HEK293 (cell line): ENCODE results near the gene RNF223.

Experiments
- CTCF ChIA-PET: fragments of 350-600 bp; formaldehyde crosslinking; extraction: SDS; loops from one replicate; lab custom pipeline; 2021; ENCODE audit warnings: antibody characterized with exemption; lab: Yijun Ruan, JAX
- POLR2A ChIA-PET: fragments of 300-600 bp; formaldehyde crosslinking; extraction: SDS; loops from one replicate; lab custom pipeline; 2020; ENCODE audit warnings: antibody characterized with exemption, inconsistent platforms; lab: Yijun Ruan, JAX
- H3K27ac ChIP-seq: fragments of 200-500 bp; sonication (Bioruptor generic); 2 replicates; pipeline ENCODE4 v1.5.1; 2014; ENCODE audit warnings: low read depth, low read length, control low read depth, inconsistent platforms; ENCODE audit errors: extremely low read depth
- H3K36me3 ChIP-seq, 2 experiments: fragments of 200-500 bp in 1 of 2; sonication (Bioruptor generic) in 1 of 2; 1 replicate in 1 of 2; 2 replicates in 1 of 2; pipeline ENCODE4 v1.5.1; 2014 to 2017; ENCODE audit warnings: inconsistent platforms in 2 of 2, low read length in 2 of 2; ENCODE audit not compliant: control insufficient read depth in 2 of 2, insufficient read depth in 1 of 2
- H3K4me1 ChIP-seq: fragments of 200-500 bp; sonication (Bioruptor generic); 2 replicates; pipeline ENCODE4 v1.5.1; 2014; ENCODE audit warnings: mild to moderate bottlenecking, low read length, inconsistent platforms; ENCODE audit not compliant: control insufficient read depth, insufficient read depth
- H3K4me3 ChIP-seq: 2 replicates; pipeline ENCODE4 v1.5.1; 2011; ENCODE audit warnings: low read depth, mild to moderate bottlenecking, control low read depth, low read length, moderate library complexity
- H3K9me3 ChIP-seq: fragments of 200-500 bp; sonication (Bioruptor generic); 2 replicates; pipeline ENCODE4 v1.5.1; 2014; ENCODE audit warnings: low read depth, low read length, inconsistent platforms; ENCODE audit not compliant: control insufficient read depth, insufficient read depth
- KLF10 ChIP-seq: fragments of 450-650 bp; IDR thresholded peaks from 2 replicates; pipeline ENCODE4 v1.5.1; 2018; ENCODE audit warnings: missing biosample characterization, mild to moderate bottlenecking, missing genetic modification characterization
- KLF16 ChIP-seq: fragments of 450-650 bp; formaldehyde crosslinking; IDR thresholded peaks from 2 replicates; pipeline ENCODE4 v1.5.1; 2017; ENCODE audit warnings: missing biosample characterization, missing genetic modification characterization
- KLF7 ChIP-seq: fragments of 450-650 bp; formaldehyde crosslinking; IDR thresholded peaks from 2 replicates; pipeline ENCODE4 v1.5.1; 2016; ENCODE audit warnings: missing biosample characterization, missing genetic modification characterization, borderline replicate concordance
- MYNN ChIP-seq: fragments of 450-650 bp; formaldehyde crosslinking; IDR thresholded peaks from 2 replicates; pipeline ENCODE4 v1.5.1; 2016; ENCODE audit warnings: missing biosample characterization, missing genetic modification characterization, borderline replicate concordance
- MZF1 ChIP-seq: fragments of 450-650 bp; formaldehyde crosslinking; IDR thresholded peaks from 2 replicates; pipeline ENCODE4 v1.5.1; 2017; ENCODE audit warnings: missing biosample characterization, missing genetic modification characterization, borderline replicate concordance
- PRDM2 ChIP-seq: fragments of 450-650 bp; formaldehyde crosslinking; IDR thresholded peaks from 2 replicates; pipeline ENCODE4 v1.5.1; 2016; ENCODE audit warnings: missing biosample characterization, missing genetic modification characterization, borderline replicate concordance
- SCRT1 ChIP-seq: fragments of 450-650 bp; formaldehyde crosslinking; IDR thresholded peaks from 2 replicates; pipeline ENCODE4 v1.5.1; 2016; ENCODE audit warnings: missing biosample characterization, missing genetic modification characterization, borderline replicate concordance
- SCRT2 ChIP-seq: fragments of 450-650 bp; formaldehyde crosslinking; IDR thresholded peaks from 2 replicates; pipeline ENCODE4 v1.5.1; 2016; ENCODE audit warnings: missing biosample characterization, missing genetic modification characterization
- SP7 ChIP-seq: fragments of 450-650 bp; formaldehyde crosslinking; IDR thresholded peaks from 2 replicates; pipeline ENCODE4 v1.5.1; 2016; ENCODE audit warnings: missing biosample characterization, missing genetic modification characterization
- ZBTB21 ChIP-seq: fragments of 450-650 bp; formaldehyde crosslinking; IDR thresholded peaks from 2 replicates; pipeline ENCODE4 v1.5.1; 2017; ENCODE audit warnings: missing biosample characterization, missing genetic modification characterization
- ZBTB26 ChIP-seq: fragments of 450-650 bp; formaldehyde crosslinking; optimal IDR thresholded peaks from 2 replicates; pipeline ENCODE3; 2016; ENCODE audit warnings: missing biosample characterization, mild to moderate bottlenecking, missing genetic modification characterization
- ZBTB7A ChIP-seq: fragments of 450-650 bp; formaldehyde crosslinking; IDR thresholded peaks from 2 replicates; pipeline ENCODE4 v1.5.1; 2016; ENCODE audit warnings: low read depth, missing biosample characterization, missing genetic modification characterization
- ZBTB8A ChIP-seq: fragments of 450-650 bp; formaldehyde crosslinking; IDR thresholded peaks from 2 replicates; pipeline ENCODE4 v1.5.1; 2016; ENCODE audit warnings: missing biosample characterization, missing genetic modification characterization
- ZEB2 ChIP-seq: fragments of 450-650 bp; formaldehyde crosslinking; IDR thresholded peaks from 2 replicates; pipeline ENCODE4 v1.5.1; 2016; ENCODE audit warnings: missing biosample characterization, missing genetic modification characterization
- ZFP3 ChIP-seq: fragments of 450-650 bp; formaldehyde crosslinking; IDR thresholded peaks from 2 replicates; pipeline ENCODE4 v1.5.1; 2016; ENCODE audit warnings: low read depth, missing biosample characterization, missing genetic modification characterization
- ZNF146 ChIP-seq: fragments of 450-650 bp; formaldehyde crosslinking; IDR thresholded peaks from 2 replicates; pipeline ENCODE4 v1.5.1; 2016; ENCODE audit warnings: missing biosample characterization, missing genetic modification characterization
- ZNF157 ChIP-seq: fragments of 450-650 bp; formaldehyde crosslinking; IDR thresholded peaks from 2 replicates; pipeline ENCODE4 v1.5.1; 2016; ENCODE audit warnings: missing biosample characterization, missing genetic modification characterization
- ZNF175 ChIP-seq: fragments of 450-650 bp; formaldehyde crosslinking; IDR thresholded peaks from 2 replicates; pipeline ENCODE4 v1.5.1; 2016; ENCODE audit warnings: missing biosample characterization, missing genetic modification characterization
- ZNF211 ChIP-seq: fragments of 450-650 bp; formaldehyde crosslinking; IDR thresholded peaks from 2 replicates; pipeline ENCODE4 v1.5.1; 2016; ENCODE audit warnings: low read depth, missing biosample characterization, missing genetic modification characterization
- ZNF335 ChIP-seq: fragments of 450-650 bp; formaldehyde crosslinking; conservative IDR thresholded peaks from 2 replicates; pipeline ENCODE4 v1.5.1; 2016; ENCODE audit warnings: missing biosample characterization, missing genetic modification characterization
- ZNF366 ChIP-seq: fragments of 450-650 bp; formaldehyde crosslinking; conservative IDR thresholded peaks from 2 replicates; pipeline ENCODE4 v1.5.1; 2016; ENCODE audit warnings: missing biosample characterization, missing genetic modification characterization
- ZNF501 ChIP-seq: fragments of 450-650 bp; formaldehyde crosslinking; IDR thresholded peaks from 2 replicates; pipeline ENCODE4 v1.5.1; 2016; ENCODE audit warnings: missing biosample characterization, missing genetic modification characterization
- ZNF571 ChIP-seq: fragments of 450-650 bp; formaldehyde crosslinking; IDR thresholded peaks from 2 replicates; pipeline ENCODE4 v1.5.0; 2017; ENCODE audit warnings: missing biosample characterization, missing genetic modification characterization
- ZNF596 ChIP-seq: fragments of 450-650 bp; IDR thresholded peaks from 2 replicates; pipeline ENCODE4 v1.5.0; 2018; ENCODE audit warnings: missing biosample characterization, mild to moderate bottlenecking, missing genetic modification characterization, moderate library complexity
- ZNF610 ChIP-seq: fragments of 450-650 bp; formaldehyde crosslinking; IDR thresholded peaks from 2 replicates; pipeline ENCODE4 v1.5.1; 2016; ENCODE audit warnings: missing biosample characterization, missing genetic modification characterization, borderline replicate concordance
- ZNF664 ChIP-seq: fragments of 450-650 bp; formaldehyde crosslinking; IDR thresholded peaks from 2 replicates; pipeline ENCODE4 v1.5.1; 2016; ENCODE audit warnings: missing biosample characterization, missing genetic modification characterization
- ZNF791 ChIP-seq: fragments of 450-650 bp; formaldehyde crosslinking; IDR thresholded peaks from 2 replicates; pipeline ENCODE4 v1.5.1; 2016; ENCODE audit warnings: missing biosample characterization, missing genetic modification characterization
- ZNF792 ChIP-seq: fragments of 450-650 bp; formaldehyde crosslinking; IDR thresholded peaks from 2 replicates; pipeline ENCODE4 v1.5.1; 2016; ENCODE audit warnings: missing biosample characterization, missing genetic modification characterization
- ZSCAN30 ChIP-seq: fragments of 450-650 bp; IDR thresholded peaks from 2 replicates; pipeline ENCODE4 v1.5.1; 2018; ENCODE audit warnings: missing biosample characterization, mild to moderate bottlenecking, missing genetic modification characterization, moderate library complexity
- ZSCAN5A ChIP-seq: fragments of 450-650 bp; formaldehyde crosslinking; IDR thresholded peaks from 2 replicates; pipeline ENCODE4 v1.5.1; 2016; ENCODE audit warnings: missing biosample characterization, missing genetic modification characterization

The RNF223 gene

GRCh38 chr1:1063945-1064831 is 9.9 kb downstream of the RNF223 start:
- H3K4me1 ChIP-seq = 0 out of 2 replicates have a peak, but pooled peaks cover 2% of the 10 kb centered on the region
- POLR2A ChIA-PET = interaction anchor here (0.5 to 1.1 kb wide), 3 partner anchors 15 to 226 kb away, joined by 3 to 7 read pairs (median 3); partner anchors contain the start of gene HES4
- no peaks in the 10 kb centered on the region for H3K36me3 ChIP-seq
- CTCF ChIA-PET = interaction anchor here (0.5 to 3.3 kb wide), 26 partner anchors 11 to 214 kb away, joined by 3 to 53 read pairs (median 4); partner anchors contain the start of genes ISG15 and PLEKHN1
- H3K9me3 ChIP-seq = no peaks in the 10 kb centered on the region
- peak overlapping the region; percentile 15 for H3K4me3 ChIP-seq
- H3K27ac ChIP-seq = peak overlapping the region; percentile 19; the same call in 1 of the 2 replicates
- peak; percentile 64 for TF ChIP-seq ZBTB8A (tag by site-specific recombination)
- TF ChIP-seq ZNF157 (tag by site-specific recombination) = no peak
- peak; percentile 71 for TF ChIP-seq SCRT1 (tag by site-specific recombination)
- peak; percentile 49 for TF ChIP-seq ZBTB26 (tag by site-specific recombination)
- no peak for TF ChIP-seq KLF7 (tag by site-specific recombination)
- peak; percentile 95 for TF ChIP-seq SP7
- no peak for TF ChIP-seq ZNF175 (tag by site-specific recombination)
- TF ChIP-seq ZNF791 (tag by site-specific recombination) = no peak
- peak; percentile 99 for TF ChIP-seq ZEB2 (tag by site-specific recombination)
- TF ChIP-seq ZFP3 = no peak
- TF ChIP-seq ZBTB7A (tag by site-specific recombination) = peak; percentile 84
- peak; percentile 45; the same call in 1 of the 2 replicates for TF ChIP-seq ZNF366 (tag by site-specific recombination)
- no peak for TF ChIP-seq ZNF664 (tag by site-specific recombination)
- no peak for TF ChIP-seq ZSCAN5A (tag by site-specific recombination)
- no peak for TF ChIP-seq ZNF211
- no peak for TF ChIP-seq PRDM2 (tag by site-specific recombination)
- peak; percentile 79 for TF ChIP-seq KLF16
- TF ChIP-seq ZNF792 (tag by site-specific recombination) = no peak
- TF ChIP-seq ZNF335 (tag by site-specific recombination) = peak; percentile 79
- no peak for TF ChIP-seq ZNF571 (tag by site-specific recombination)
- TF ChIP-seq ZBTB21 (tag by site-specific recombination) = peak; percentile 77
- peak; percentile 61; the same call in 1 of the 2 replicates for TF ChIP-seq KLF10
- no peak for TF ChIP-seq ZNF596
- TF ChIP-seq SCRT2 (tag by site-specific recombination) = peak; percentile 98
- no peak for TF ChIP-seq ZNF610
- 0 out of 2 replicates have a peak, but pooled peaks have one; percentile 61 for TF ChIP-seq ZNF501 (tag by site-specific recombination)
- no peak for TF ChIP-seq MZF1
- TF ChIP-seq ZSCAN30 (tag by site-specific recombination) = peak; percentile 57; the same call in 1 of the 2 replicates
- TF ChIP-seq ZNF146 = no peak; the same call in 1 of the 2 replicates
- no peak for TF ChIP-seq MYNN (tag by site-specific recombination)
